ENCODE data around the gene SLC25A19. TPM values are rescaled to one million over a fixed set of nuclear protein-coding genes. Genes with fewer than 3 reads are reported as not detected.

Gene SLC25A19
- total and polyA plus RNA-seq, 2 donors (not counting 1 experiment from before 2014, with no cell fraction given), result 5.1 to 9.7 TPM

- Histone ChIP-seq H3K4me2 (ENCODE audit: extremely low read depth, insufficient read depth, low read length) (no peak overlapping the region), H2AFZ (ENCODE audit: low read length) (no peak overlapping the region), H3K4me3 (replicated peaks in 1 of 4; ENCODE audit: control extremely low read depth in 1 of 4, insufficient read depth in 1 of 4, low read depth in 3 of 4, low read length in 4 of 4) (no peak overlapping the region), H3K27me3 (ENCODE audit: control insufficient read depth, insufficient read depth, low read length) (no peaks in the 10 kb centered on the region), H3K79me2 (ENCODE audit: control insufficient read depth, insufficient read depth, low read length) (no peaks in the 10 kb centered on the region), H4K20me1 (ENCODE audit: control insufficient read depth, extremely low read depth, insufficient read depth, low read length) (no peaks in the 10 kb centered on the region), H3K9ac (ENCODE audit: insufficient read depth, low read length) (no peak overlapping the region), H3K9me3 (ENCODE audit: control insufficient read depth, insufficient read depth, low read depth, low read length) (no peaks in the 10 kb centered on the region), H3K4me1 (ENCODE audit: control insufficient read depth, extremely low read depth, insufficient read depth, low read length) (peaks cover 3% of the 10 kb centered on the region), H3K27ac (ENCODE audit: insufficient read depth, low read length) (no peak overlapping the region), H3K36me3 (ENCODE audit: control insufficient read depth, insufficient read depth, low read length) (peaks cover 47% of the 10 kb centered on the region)
- TF ChIP-seq CTCF (conservative IDR thresholded peaks at IDR 0.05 in 1 of 2, IDR thresholded peaks at IDR 0.05 in 1 of 2; ENCODE audit: low read depth in 1 of 2, low read length in 2 of 2) (no peak), EZH2 (IDR thresholded peaks at IDR 0.05; ENCODE audit: low read length, missing control alignments) (no peak)
- no peak for DNase-seq (ENCODE audit: low read depth in 2 of 2)
These were observed 51.9 kb downstream of the SLC25A19 start for GRCh38 chr17:75237100-75238014.

DNA sequence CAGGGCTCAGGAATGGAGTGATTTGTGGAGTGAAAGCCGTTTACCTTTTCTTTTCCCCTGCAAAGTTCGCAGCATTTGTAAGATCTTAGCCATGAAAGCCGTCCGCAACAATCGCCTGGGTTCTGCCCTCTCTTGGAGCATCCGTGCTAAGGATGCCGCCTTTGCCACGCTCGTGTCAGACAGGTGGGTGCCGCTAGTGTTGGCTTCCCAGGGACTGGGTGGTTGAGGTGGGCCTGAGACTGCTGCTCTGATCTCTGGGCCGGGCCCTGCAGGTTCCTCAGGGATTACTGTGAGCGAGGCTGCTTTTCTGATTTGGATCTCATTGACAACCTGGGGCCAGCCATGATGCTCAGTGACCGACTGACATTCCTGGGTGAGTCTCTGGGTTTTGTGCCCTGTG, 56.4 kb downstream of the SLC25A19 start:
- no peak overlapping the region for H3K4me3 ChIP-seq (replicated peaks in 1 of 4; ENCODE audit: control extremely low read depth in 1 of 4, insufficient read depth in 1 of 4, low read depth in 3 of 4, low read length in 4 of 4)
- no peak for DNase-seq (ENCODE audit: low read depth in 2 of 2)
- no peak overlapping the region for H3K4me2 ChIP-seq (ENCODE audit: extremely low read depth, insufficient read depth, low read length)
- H4K20me1 ChIP-seq (ENCODE audit: control insufficient read depth, extremely low read depth, insufficient read depth, low read length), result no peaks in the 10 kb centered on the region
- no peak overlapping the region for H2AFZ ChIP-seq (ENCODE audit: low read length)
- H3K27ac ChIP-seq (ENCODE audit: insufficient read depth, low read length), result no peak overlapping the region
- peaks cover 41% of the 10 kb centered on the region for H3K36me3 ChIP-seq (ENCODE audit: control insufficient read depth, insufficient read depth, low read length)
- no peaks in the 10 kb centered on the region for H3K9me3 ChIP-seq (ENCODE audit: control insufficient read depth, insufficient read depth, low read depth, low read length)
- no peaks in the 10 kb centered on the region for H3K27me3 ChIP-seq (ENCODE audit: control insufficient read depth, insufficient read depth, low read length)
- no peak for TF ChIP-seq CTCF (conservative IDR thresholded peaks at IDR 0.05 in 1 of 2, IDR thresholded peaks at IDR 0.05 in 1 of 2; ENCODE audit: low read depth in 1 of 2, low read length in 2 of 2)
- no peak for TF ChIP-seq EZH2 (IDR thresholded peaks at IDR 0.05; ENCODE audit: low read length, missing control alignments)
- H3K4me1 ChIP-seq (ENCODE audit: control insufficient read depth, extremely low read depth, insufficient read depth, low read length), result no peaks in the 10 kb centered on the region
- no peaks in the 10 kb centered on the region for H3K79me2 ChIP-seq (ENCODE audit: control insufficient read depth, insufficient read depth, low read length)
- H3K9ac ChIP-seq (ENCODE audit: insufficient read depth, low read length), result no peak overlapping the region

GRCh38 chr17:75231741-75232464, 57.3 kb downstream of the SLC25A19 start:
- TF ChIP-seq EZH2 (IDR thresholded peaks at IDR 0.05; ENCODE audit: low read length, missing control alignments) (no peak), CTCF (conservative IDR thresholded peaks at IDR 0.05 in 1 of 2, IDR thresholded peaks at IDR 0.05 in 1 of 2; ENCODE audit: low read depth in 1 of 2, low read length in 2 of 2) (no peak)
- Histone ChIP-seq H3K27ac (ENCODE audit: insufficient read depth, low read length) (no peak overlapping the region), H3K9me3 (ENCODE audit: control insufficient read depth, insufficient read depth, low read depth, low read length) (no peaks in the 10 kb centered on the region), H3K4me3 (replicated peaks in 1 of 4; ENCODE audit: control extremely low read depth in 1 of 4, insufficient read depth in 1 of 4, low read depth in 3 of 4, low read length in 4 of 4) (no peak overlapping the region), H3K9ac (ENCODE audit: insufficient read depth, low read length) (no peak overlapping the region), H2AFZ (ENCODE audit: low read length) (no peak overlapping the region), H3K4me1 (ENCODE audit: control insufficient read depth, extremely low read depth, insufficient read depth, low read length) (no peaks in the 10 kb centered on the region), H4K20me1 (ENCODE audit: control insufficient read depth, extremely low read depth, insufficient read depth, low read length) (no peaks in the 10 kb centered on the region), H3K27me3 (ENCODE audit: control insufficient read depth, insufficient read depth, low read length) (no peaks in the 10 kb centered on the region), H3K79me2 (ENCODE audit: control insufficient read depth, insufficient read depth, low read length) (no peaks in the 10 kb centered on the region), H3K36me3 (ENCODE audit: control insufficient read depth, insufficient read depth, low read length) (peaks cover 39% of the 10 kb centered on the region), H3K4me2 (ENCODE audit: extremely low read depth, insufficient read depth, low read length) (no peak overlapping the region)
- no peak for DNase-seq (ENCODE audit: low read depth in 2 of 2)

All from fibroblast of lung (primary cell).